ENCODE results near the gene S1PR3. TPM values are rescaled to one million over a fixed set of nuclear protein-coding genes. Genes with fewer than 3 reads are reported as not detected.

Gene S1PR3
- total RNA-seq, 1 experiment from 2014 or later = 42.9 TPM

DNA sequence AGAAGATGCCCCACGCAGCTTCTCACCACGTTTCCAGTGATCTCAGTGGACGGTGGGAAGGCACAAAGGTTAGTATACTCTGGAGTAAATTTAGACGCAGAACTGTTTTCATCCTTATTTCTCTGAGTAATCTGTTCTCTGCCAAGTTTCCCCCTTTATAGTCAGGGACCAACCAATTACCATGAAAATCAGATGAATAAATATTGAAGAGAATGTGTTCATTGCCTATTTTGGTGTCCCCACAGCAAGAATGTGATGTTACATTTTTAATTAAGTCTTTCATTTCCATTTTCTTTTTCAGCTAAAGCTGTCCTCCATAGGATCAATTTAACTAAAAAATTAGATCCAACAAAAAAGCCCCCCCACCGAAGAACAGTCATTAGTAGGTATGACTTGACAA is 41.4 kb downstream of the S1PR3 start:
- Histone ChIP-seq H3K27me3 (replicated peaks; ENCODE audit: insufficient read depth, low read depth, low read length, poor library complexity) (no peaks in the 10 kb centered on the region), H3K4me3 (ENCODE audit: low read depth, low read length, poor library complexity, severe bottlenecking) (no peak overlapping the region), H3K4me1 (ENCODE audit: insufficient read depth, low read length, poor library complexity, severe bottlenecking) (no peaks in the 10 kb centered on the region), H3K36me3 (ENCODE audit: insufficient read depth, low read length, poor library complexity, severe bottlenecking) (no peaks in the 10 kb centered on the region), H3K27ac (ENCODE audit: low read depth, low read length, poor library complexity, severe bottlenecking) (no peak overlapping the region), H3K9me3 (ENCODE audit: low read depth, low read length, poor library complexity, severe bottlenecking) (peaks cover 10% of the 10 kb centered on the region)
- DNase-seq (ENCODE audit: low spot score) = no peak
- ChIA-PET CTCF (no interaction called here), POLR2A (ENCODE audit: low non-redundant PET) (interaction anchor here (0.5 kb wide), 1 partner anchor 448 kb away, joined by 6 read pairs; no protein-coding TSS in a partner anchor)
- no TSS peak for BruUV-seq (replicated peaks)
- intact Hi-C loops (cut with micrococcal nuclease; ENCODE audit: unreplicated experiment) = no loop called here
- TF ChIP-seq EZH2 (IDR thresholded peaks at IDR 0.05; ENCODE audit: borderline replicate concordance, low read depth, low read length, poor library complexity, severe bottlenecking) = no peak
- TF ChIP-seq, protein P1, sequence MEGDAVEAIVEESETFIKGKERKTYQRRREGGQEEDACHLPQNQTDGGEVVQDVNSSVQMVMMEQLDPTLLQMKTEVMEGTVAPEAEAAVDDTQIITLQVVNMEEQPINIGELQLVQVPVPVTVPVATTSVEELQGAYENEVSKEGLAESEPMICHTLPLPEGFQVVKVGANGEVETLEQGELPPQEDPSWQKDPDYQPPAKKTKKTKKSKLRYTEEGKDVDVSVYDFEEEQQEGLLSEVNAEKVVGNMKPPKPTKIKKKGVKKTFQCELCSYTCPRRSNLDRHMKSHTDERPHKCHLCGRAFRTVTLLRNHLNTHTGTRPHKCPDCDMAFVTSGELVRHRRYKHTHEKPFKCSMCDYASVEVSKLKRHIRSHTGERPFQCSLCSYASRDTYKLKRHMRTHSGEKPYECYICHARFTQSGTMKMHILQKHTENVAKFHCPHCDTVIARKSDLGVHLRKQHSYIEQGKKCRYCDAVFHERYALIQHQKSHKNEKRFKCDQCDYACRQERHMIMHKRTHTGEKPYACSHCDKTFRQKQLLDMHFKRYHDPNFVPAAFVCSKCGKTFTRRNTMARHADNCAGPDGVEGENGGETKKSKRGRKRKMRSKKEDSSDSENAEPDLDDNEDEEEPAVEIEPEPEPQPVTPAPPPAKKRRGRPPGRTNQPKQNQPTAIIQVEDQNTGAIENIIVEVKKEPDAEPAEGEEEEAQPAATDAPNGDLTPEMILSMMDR (conservative IDR thresholded peaks at IDR 0.05; ENCODE audit: low read depth, low read length) = no peak

DNA sequence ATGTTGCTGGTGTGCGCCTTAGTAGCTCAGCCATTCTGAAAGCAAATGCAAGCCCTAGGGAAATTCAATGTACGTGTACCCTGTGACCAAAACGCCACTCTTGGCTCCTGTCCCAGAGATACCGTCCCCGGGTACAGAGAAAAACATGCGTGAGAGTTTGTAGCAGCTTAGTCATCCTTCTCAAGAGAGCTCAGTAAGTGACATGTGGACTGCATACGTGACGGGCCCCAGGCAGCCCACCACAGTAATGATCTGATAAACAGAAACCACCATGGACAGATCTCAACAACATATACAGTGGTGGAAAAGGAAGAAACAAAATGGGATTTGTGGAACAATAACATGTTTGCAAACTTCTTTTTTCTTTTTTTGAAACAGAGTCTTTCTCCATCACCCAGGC is 45.1 kb downstream of the S1PR3 start:
- TF ChIP-seq, protein P1 (conservative IDR thresholded peaks at IDR 0.05; ENCODE audit: low read depth, low read length) = no peak
- TF ChIP-seq EZH2 (IDR thresholded peaks at IDR 0.05; ENCODE audit: borderline replicate concordance, low read depth, low read length, poor library complexity, severe bottlenecking) = no peak
- Histone ChIP-seq H3K9me3 (ENCODE audit: low read depth, low read length, poor library complexity, severe bottlenecking) (no peaks in the 10 kb centered on the region), H3K4me3 (ENCODE audit: low read depth, low read length, poor library complexity, severe bottlenecking) (no peak overlapping the region), H3K27me3 (replicated peaks; ENCODE audit: insufficient read depth, low read depth, low read length, poor library complexity) (no peaks in the 10 kb centered on the region), H3K36me3 (ENCODE audit: insufficient read depth, low read length, poor library complexity, severe bottlenecking) (no peaks in the 10 kb centered on the region), H3K4me1 (ENCODE audit: insufficient read depth, low read length, poor library complexity, severe bottlenecking) (no peaks in the 10 kb centered on the region), H3K27ac (ENCODE audit: low read depth, low read length, poor library complexity, severe bottlenecking) (no peak overlapping the region)
- no TSS peak for BruUV-seq (replicated peaks)
- DNase-seq (ENCODE audit: low spot score) = peak; percentile 10
- ChIA-PET POLR2A (ENCODE audit: low non-redundant PET) (no interaction called here), CTCF (no interaction called here)
- intact Hi-C loops (cut with micrococcal nuclease; ENCODE audit: unreplicated experiment) = no loop called here

DNA sequence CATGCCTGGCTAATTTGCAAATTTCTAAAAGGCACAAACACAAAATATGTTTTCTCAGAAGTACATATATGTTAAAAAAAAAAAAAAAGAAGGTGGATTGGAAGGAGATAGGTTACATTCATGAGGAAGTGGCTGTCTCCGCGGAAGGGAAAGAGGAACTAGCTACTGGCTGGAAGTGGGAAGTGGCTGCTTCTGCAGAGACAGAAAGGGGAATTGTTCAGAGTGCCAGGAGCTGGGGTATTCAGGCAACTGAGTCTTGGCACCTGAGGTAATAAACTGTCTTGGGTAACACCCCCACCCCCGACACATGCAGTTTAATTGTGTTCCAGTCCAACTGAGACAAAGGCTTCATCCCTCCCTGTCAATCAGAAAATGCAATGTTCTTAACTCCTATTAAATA is 45.6 kb downstream of the S1PR3 start:
- H3K9me3 ChIP-seq (ENCODE audit: low read depth, low read length, poor library complexity, severe bottlenecking) = no peaks in the 10 kb centered on the region
- H3K36me3 ChIP-seq (ENCODE audit: insufficient read depth, low read length, poor library complexity, severe bottlenecking) = no peaks in the 10 kb centered on the region
- no peak overlapping the region for H3K27ac ChIP-seq (ENCODE audit: low read depth, low read length, poor library complexity, severe bottlenecking)
- no peaks in the 10 kb centered on the region for H3K27me3 ChIP-seq (replicated peaks; ENCODE audit: insufficient read depth, low read depth, low read length, poor library complexity)
- no TSS peak for BruUV-seq (replicated peaks)
- no peaks in the 10 kb centered on the region for H3K4me1 ChIP-seq (ENCODE audit: insufficient read depth, low read length, poor library complexity, severe bottlenecking)
- TF ChIP-seq, protein P1 (conservative IDR thresholded peaks at IDR 0.05; ENCODE audit: low read depth, low read length) = no peak
- no peak for TF ChIP-seq EZH2 (IDR thresholded peaks at IDR 0.05; ENCODE audit: borderline replicate concordance, low read depth, low read length, poor library complexity, severe bottlenecking)
- ChIA-PET CTCF (no interaction called here), POLR2A (ENCODE audit: low non-redundant PET) (interaction anchor here (0.7 kb wide), 1 partner anchor 11 kb away, joined by 6 read pairs; no protein-coding TSS in a partner anchor)
- no peak for DNase-seq (ENCODE audit: low spot score)
- intact Hi-C loops (cut with micrococcal nuclease; ENCODE audit: unreplicated experiment) = no loop called here
- no peak overlapping the region for H3K4me3 ChIP-seq (ENCODE audit: low read depth, low read length, poor library complexity, severe bottlenecking)
